Ectodermal cell (in vitro differentiated cells): Measurements from ENCODE around the gene MAP2K7.
"Not testable (repeated sequence)": the region's sequence is repeated elsewhere in the genome, so short reads cannot be mapped to it uniquely, and the experiment has no call there.

Experiments
- H3K27ac ChIP-seq: 2 replicates; pipeline ENCODE4 v1.7.0; 2013; ENCODE audit warnings: mild to moderate bottlenecking, low read depth, low read length; ENCODE audit not compliant: insufficient read depth, poor library complexity, severe bottlenecking
- H3K27me3 ChIP-seq: 2 replicates; pipeline ENCODE4 v1.7.0; 2013; ENCODE audit warnings: mild to moderate bottlenecking, low read length; ENCODE audit not compliant: insufficient read depth, control insufficient read depth, poor library complexity, severe bottlenecking
- H3K36me3 ChIP-seq: one replicate; pipeline ENCODE4 v1.7.0; 2013; ENCODE audit warnings: low read length; ENCODE audit not compliant: control insufficient read depth, insufficient read depth
- H3K4me1 ChIP-seq: one replicate; pipeline ENCODE4 v1.7.0; 2013; ENCODE audit warnings: low read length; ENCODE audit not compliant: control insufficient read depth, insufficient read depth
- H3K4me3 ChIP-seq: 2 replicates; pipeline ENCODE4 v1.7.0; 2013; ENCODE audit warnings: low read depth, low read length, control low read depth; ENCODE audit not compliant: insufficient read depth
- H3K9me3 ChIP-seq: 2 replicates; pipeline ENCODE4 v1.7.0; 2013; ENCODE audit warnings: mild to moderate bottlenecking, low read length, moderate library complexity; ENCODE audit not compliant: control insufficient read depth
- WGBS, 2 experiments: methylation state at CpG; one replicate each; pipeline ENCODE4 v1.1.7; 2013; ENCODE audit warnings: missing lambda C conversion rate in 2 of 2; 5-methylcytosine and 5-hydroxymethylcytosine counted together

Gene MAP2K7

DNA sequence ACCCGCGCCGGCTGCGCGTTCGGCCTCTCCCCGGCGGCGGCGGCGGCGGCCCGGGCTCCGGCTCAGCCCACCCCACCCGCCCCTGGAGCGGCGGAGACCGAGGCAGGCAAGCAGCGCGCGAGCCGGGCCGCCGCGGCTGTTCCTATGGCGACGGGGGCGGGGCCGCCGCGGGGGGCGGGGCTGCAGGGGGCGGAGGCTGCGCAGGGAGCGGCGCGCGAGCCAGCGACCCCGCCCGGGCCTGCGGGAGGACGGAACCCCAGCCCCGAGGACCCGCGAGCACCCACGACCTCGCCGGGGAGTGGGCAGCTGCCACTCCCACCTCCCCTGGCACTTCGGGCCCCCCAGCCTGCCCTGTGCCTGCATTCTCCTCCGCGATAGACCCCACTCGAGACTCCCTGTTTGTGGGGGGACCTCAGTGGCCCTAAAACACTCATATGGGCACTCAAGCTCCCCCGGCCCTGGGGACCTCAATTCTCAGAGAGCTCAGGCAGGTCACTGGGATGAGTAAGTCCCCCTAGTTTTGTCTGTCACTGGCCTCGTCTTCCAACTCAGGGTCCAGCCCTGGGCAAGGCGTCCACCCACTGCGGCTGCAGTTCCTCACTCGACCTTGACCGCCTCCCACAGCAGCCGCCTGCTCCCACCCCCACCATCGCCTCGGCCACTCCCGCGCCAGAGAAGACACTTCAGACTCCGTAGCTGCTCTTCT, 22.5 kb downstream of the MAP2K7 start, which contains the start of gene CTXN1:
TSS of gene CTXN1 (minus strand) at position 115 of the 706 bp plus-strand sequence. CDS start 597 bp downstream, outside the sequence.
- H3K27me3 ChIP-seq, result no peaks in the 10 kb centered on the region
- H3K4me1 ChIP-seq, result peaks cover 6% of the 10 kb centered on the region
- H3K36me3 ChIP-seq, result peaks cover 13% of the 10 kb centered on the region
- H3K9me3 ChIP-seq, result no peaks in the 10 kb centered on the region
- peak within 1 kb of the TSS; percentile 69 for H3K4me3 ChIP-seq
- peak within 1 kb of the TSS; percentile 72 for H3K27ac ChIP-seq
- 9 to 12% methylated on average over 65 of the region's 65 CpGs for WGBS, 2 experiments

- H3K27me3 ChIP-seq, result no peaks in the 10 kb centered on the region
- H3K4me3 ChIP-seq, result no peak overlapping the region
- no peaks in the 10 kb centered on the region for H3K4me1 ChIP-seq
- H3K27ac ChIP-seq, result no peak overlapping the region
- peaks cover 20% of the 10 kb centered on the region for H3K36me3 ChIP-seq
- H3K9me3 ChIP-seq, result no peaks in the 10 kb centered on the region
- 90 to 93% methylated on average over 32 of the region's 32 CpGs for WGBS, 2 experiments
These were observed 23.3 kb downstream of the MAP2K7 start for GRCh38 chr19:7926727-7927604.

DNA sequence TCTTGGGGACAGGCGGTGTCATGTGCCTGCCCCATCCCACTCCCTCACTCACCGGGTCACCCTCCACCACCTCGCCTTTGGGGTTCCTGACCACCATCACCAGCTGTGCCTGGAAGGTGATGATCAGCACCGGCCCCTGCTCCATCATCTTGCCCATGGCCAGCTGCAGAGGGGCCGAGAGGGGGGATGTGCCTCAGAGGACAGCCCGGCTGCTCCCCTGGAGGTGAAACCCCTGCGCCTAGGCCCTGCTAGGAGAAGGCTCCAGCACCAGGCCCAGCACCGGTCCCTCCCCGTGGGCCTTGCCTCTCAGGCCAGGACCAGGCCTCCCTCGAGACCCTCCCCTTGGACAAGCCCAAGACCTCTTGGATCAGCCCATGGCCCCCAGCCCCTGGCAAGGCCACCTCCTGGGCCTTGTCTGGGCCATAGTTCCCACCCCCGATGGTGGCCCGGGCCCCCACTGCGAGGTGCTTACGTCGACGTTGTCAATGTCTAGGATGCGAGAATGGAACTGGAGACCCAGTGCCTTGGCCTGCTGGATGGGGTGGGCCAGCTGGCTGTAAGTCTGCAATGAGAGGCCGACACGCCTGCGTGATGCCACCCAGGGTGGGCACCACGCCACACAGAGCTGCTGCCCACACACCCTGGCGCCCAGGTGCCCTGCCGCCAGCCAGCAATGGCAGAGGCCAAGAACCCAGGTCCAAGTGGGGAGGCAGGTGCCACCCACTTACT, 24.1 kb downstream of the MAP2K7 start:
- Histone ChIP-seq H3K4me1 (no peaks in the 10 kb centered on the region), H3K4me3 (no peak overlapping the region), H3K36me3 (peaks cover 21% of the 10 kb centered on the region), H3K27ac (no peak overlapping the region), H3K9me3 (no peaks in the 10 kb centered on the region), H3K27me3 (no peaks in the 10 kb centered on the region)
- 95 to 96% methylated on average over 23 of the region's 23 CpGs for WGBS, 2 experiments

DNA sequence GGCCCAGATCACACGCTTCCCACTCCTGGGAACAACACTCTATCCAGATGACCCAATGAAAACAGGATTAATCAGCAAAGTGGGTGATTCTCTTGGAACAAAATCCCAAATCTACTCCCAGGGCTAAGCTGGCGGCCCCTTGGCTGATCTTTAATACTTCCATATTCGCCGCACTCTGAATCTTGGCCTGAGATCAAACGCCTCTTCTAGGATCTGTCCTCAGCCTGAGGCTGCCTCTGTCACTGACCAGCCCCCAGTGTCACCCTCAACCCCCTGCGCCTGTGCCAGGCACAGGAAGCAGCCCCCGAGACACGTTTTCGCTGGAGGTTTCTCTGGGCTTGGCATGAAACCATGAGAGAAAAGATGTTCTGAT, 24.6 kb downstream of the MAP2K7 start:
- Histone ChIP-seq H3K4me3 (no peak overlapping the region), H3K27ac (no peak overlapping the region), H3K36me3 (peaks cover 24% of the 10 kb centered on the region), H3K27me3 (no peaks in the 10 kb centered on the region), H3K9me3 (no peaks in the 10 kb centered on the region), H3K4me1 (no peaks in the 10 kb centered on the region)
- 94 to 95% methylated on average over 9 of the region's 9 CpGs for WGBS, 2 experiments

GRCh38 chr19:7928741-7929701, 25.3 kb downstream of the MAP2K7 start:
- 84 to 86% methylated on average over 23 to 24 of the region's 24 CpGs for WGBS, 2 experiments
- no peaks in the 10 kb centered on the region for H3K9me3 ChIP-seq
- H3K27ac ChIP-seq, result peak overlapping the region; percentile 36
- H3K27me3 ChIP-seq, result no peaks in the 10 kb centered on the region
- H3K4me3 ChIP-seq, result no peak overlapping the region
- no peaks in the 10 kb centered on the region for H3K4me1 ChIP-seq
- peaks cover 31% of the 10 kb centered on the region for H3K36me3 ChIP-seq

GRCh38 chr19:7930030-7930429, 26.4 kb downstream of the MAP2K7 start:
- not testable (repeated sequence) for H3K4me1 ChIP-seq, H3K4me3 ChIP-seq, H3K27me3 ChIP-seq, H3K9me3 ChIP-seq, H3K27ac ChIP-seq
- 94 to 96% methylated on average over 11 of the region's 11 CpGs for WGBS, 2 experiments
- H3K36me3 ChIP-seq, result peaks cover 33% of the 10 kb centered on the region

GRCh38 chr19:7930765-7931164, 27.1 kb downstream of the MAP2K7 start:
- no peaks in the 10 kb centered on the region for H3K9me3 ChIP-seq
- WGBS, 2 experiments, result 96% methylated on average over 7 of the region's 7 CpGs
- no peaks in the 10 kb centered on the region for H3K27me3 ChIP-seq
- peaks cover 38% of the 10 kb centered on the region for H3K36me3 ChIP-seq
- H3K27ac ChIP-seq, result no peak overlapping the region
- H3K4me1 ChIP-seq, result no peaks in the 10 kb centered on the region
- H3K4me3 ChIP-seq, result no peak overlapping the region

DNA sequence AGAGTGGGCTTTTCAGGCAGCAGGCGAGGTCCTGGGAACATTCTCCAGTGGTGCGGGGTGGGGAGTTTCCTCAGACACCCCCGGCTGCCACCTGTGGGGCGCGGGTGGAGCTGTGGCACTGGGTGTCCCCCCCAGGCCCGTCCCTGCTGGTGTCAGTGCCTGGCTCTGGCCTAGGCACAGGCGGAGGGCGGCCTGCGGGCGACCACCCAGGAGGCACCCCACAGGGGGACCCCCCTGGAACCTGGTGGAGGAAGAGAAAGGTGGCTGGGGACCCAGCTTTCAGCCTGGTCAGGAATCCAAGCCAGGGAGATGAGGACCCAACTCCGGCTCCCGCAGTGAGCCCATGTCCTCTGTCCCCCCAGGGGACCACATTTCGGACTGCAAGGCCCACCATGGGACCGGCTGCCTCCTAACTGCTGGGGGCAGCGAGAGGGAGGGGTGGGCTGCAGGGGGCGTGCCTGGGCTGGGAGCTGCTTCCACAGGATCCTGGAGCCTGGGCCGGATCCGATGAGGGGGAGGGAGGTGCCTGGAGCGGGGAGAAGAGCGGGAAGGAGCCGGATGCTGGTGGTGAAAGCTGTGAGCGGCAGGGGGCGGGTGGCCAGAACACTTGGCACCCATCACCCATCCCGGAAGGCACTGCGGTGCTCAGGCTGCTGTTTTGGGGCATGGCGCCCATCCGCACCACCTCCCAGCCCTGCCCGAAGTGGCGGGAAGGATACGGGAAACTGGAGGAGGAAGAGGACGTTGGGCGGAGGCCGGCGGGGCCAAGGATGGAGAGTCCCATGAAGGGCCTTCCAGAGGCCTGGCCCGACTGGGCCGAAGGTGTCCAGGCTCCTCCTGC, 27.8 kb downstream of the MAP2K7 start:
- H3K4me3 ChIP-seq, result no peak overlapping the region
- no peaks in the 10 kb centered on the region for H3K9me3 ChIP-seq
- no peaks in the 10 kb centered on the region for H3K4me1 ChIP-seq
- no peak overlapping the region for H3K27ac ChIP-seq
- whole genome bisulfite sequencing, 2 experiments, result 95% methylated on average over 36 of the region's 36 CpGs
- no peaks in the 10 kb centered on the region for H3K27me3 ChIP-seq
- peaks cover 40% of the 10 kb centered on the region for H3K36me3 ChIP-seq
